HG02938 (cell line): ENCODE results near the gene GRIK1.

Experiments
- ATAC-seq: cut with Tn5 transposase; IDR thresholded peaks from one replicate; pipeline ENCODE4 v1.9.1; 2021; ENCODE audit warnings: mild to moderate bottlenecking, moderate library complexity; ENCODE audit not compliant: unreplicated experiment

GRIK1 gene

DNA sequence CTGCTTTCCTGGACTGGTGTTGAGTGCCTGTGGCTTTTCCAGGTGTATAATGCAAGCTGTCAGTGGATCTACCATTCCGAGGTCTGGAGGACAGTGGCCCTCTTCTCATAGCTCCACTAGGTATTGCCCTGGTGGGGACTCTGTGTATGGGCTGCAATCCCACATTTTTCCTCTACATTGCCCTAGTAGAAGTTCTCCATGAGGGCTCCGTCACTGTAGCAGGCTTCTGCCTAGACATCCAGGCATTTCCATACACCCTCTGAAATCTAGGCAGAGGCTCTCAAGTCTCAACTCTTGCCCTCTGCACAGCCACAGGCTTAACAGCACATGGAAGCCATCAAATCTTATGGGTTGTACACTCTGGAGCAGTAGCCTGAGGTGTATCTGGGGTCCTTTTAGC is 107.6 kb downstream of the GRIK1 start:
- ATAC-seq = no peak

DNA sequence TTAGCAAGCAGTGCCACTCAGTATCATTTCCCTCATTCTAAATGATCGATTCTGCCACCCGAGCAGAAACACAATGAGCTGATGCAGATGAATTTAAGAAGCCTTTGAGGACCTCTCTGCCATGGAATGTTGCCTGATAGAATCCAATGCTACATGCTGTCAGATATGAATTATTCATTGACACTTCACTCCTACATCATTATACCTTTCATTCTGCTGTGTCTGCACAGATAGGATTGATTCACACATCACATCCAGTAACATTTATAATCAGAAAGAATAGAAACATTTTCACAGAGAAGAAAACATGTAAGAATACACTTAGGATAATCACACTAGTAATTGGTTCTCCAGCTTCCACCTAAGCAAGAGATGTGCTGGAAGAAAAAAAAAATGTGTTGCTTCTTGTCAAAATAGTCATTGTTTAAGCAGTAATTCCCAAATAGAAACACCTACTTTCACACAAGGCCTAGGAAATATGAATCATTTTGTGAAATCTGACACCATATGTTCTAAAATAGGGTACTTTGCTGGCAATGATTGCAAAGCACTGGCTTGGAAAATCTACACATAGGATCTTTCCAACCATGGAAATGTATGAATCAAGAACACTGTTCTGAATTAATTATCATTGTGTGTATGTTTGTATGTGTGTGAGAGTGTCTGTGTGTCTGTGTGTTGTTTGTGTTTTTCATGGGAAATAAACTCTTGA is 110.1 kb downstream of the GRIK1 start:
- no peak for ATAC-seq

DNA sequence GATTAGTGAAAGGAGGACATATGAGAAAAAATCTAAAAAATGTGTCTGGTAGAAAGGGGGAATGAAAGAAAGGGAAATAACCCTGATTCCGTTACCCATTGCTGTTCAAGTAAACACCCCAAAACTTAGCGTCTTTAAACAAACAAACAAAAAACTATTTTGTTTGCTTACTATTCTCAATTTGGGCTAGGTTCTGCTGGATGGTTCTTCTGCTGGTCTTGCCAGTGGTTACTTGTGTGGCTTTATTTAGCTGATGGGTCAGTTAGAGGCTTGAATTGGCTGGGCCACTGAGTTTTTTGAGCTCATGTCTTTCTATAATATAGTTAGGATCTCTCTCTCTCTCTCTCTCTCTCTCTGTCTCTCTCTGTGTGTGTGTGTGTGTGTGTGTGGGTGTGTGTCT is 112.1 kb downstream of the GRIK1 start:
- ATAC-seq = no peak

DNA sequence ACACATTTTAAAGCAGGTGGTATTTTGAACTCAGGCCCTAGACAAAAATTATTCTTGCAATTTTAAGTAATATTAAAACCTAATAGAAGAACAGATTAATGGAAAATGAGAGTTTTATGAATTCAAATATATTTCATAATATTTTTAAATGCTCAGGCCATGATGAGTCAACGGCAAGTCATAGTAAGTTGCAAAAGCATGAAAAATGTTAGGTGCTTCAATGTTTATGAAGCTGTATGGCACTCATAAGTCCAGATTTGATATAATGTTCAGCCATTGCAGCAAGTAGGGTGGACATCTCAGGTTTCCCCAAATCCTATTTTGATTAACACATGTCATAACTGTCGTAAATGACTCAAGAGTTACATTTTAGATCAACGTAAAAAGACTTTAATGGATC is 112.6 kb downstream of the GRIK1 start:
- no peak for ATAC-seq

DNA sequence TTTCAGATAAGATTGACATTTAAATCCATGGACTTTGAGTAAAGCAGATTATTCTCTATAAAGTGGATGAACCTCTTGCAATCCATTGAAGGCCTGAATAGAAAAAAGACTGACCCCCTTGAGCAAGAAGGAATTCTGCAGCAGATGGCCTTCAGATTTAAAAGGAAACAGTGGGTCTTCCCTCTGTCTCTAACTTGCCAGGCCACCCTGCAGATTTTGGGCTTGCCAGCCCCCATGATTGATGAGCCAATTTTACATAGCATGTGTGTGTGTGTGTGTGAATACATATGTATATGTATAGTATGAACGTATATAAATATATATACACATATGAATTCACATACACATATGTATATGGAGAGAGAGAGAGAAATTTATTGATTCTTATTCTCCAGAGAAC is 113.4 kb downstream of the GRIK1 start:
- ATAC-seq = no peak

DNA sequence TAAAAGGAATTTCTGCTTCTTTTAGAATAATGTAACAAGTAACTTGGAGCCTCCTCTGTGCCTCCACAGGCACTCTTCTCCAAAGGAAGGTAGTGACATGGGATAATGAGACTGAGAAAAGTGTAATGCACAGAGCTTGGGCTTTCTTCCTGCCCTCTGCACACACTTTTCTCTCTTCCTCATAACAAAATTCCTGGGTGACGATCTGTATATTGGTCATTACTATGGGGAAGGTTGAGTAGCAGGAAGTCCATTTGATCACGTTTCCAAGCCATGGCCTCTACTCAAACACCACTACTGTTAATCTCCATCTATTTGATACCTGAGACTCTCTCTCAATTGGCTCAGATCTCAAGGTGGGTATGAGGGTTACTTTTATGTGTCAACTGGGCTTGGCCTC is 113.9 kb downstream of the GRIK1 start:
- no peak for ATAC-seq

DNA sequence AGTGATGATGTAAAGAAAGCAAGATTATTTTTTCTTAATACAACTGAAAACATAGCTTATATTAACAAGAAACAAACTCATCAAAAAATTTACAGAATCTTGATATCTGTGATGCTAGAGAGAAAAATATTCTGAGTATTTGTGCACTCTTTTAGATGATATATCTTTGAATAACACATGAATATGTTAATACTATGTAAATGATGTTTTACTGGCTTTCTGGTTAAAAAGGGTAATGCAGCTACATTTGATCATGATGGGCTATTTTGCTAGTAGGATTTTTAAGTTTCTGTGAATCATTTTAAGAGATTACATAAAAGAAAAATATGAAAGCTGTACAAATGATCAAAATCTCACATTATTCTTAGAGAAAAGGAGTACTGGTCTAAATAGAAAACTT is 114.5 kb downstream of the GRIK1 start:
- ATAC-seq = no peak

DNA sequence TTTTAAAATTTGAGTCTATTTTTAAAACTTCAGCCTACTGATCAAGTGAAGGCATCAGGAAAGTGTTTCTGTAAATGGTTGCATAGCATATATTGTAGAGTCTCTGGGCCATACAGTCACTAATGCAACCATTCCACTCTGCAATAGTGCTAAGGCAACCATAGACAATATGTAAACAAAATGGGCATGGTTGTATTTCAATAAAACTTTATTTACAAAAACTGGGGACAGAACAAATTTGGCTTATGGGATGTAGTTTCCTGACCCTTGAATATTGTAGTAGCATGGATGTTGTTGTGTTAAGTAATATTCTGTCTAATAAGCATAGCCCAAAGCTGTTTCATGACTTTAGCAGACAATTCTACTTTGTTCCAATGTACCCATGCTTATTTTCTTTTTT is 117.7 kb downstream of the GRIK1 start:
- ATAC-seq = no peak

DNA sequence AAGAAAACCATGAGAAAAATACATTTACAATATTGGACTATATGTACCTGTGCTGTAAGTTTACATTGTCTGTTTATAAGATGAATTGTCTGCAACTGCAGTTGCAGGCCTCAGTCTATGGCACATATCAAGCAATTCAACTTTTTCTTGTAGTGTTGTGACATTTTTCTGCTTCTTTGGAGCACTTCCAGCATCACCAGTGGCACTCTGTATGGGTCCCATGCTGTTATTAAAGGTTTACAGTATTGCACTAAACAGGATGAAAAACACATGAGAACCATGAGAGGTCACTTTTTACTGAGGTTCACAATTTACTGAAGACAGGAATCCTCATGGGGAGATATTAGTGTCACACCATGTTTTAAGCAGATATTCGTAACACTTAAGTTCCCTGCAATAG is 118.6 kb downstream of the GRIK1 start:
- ATAC-seq = no peak

DNA sequence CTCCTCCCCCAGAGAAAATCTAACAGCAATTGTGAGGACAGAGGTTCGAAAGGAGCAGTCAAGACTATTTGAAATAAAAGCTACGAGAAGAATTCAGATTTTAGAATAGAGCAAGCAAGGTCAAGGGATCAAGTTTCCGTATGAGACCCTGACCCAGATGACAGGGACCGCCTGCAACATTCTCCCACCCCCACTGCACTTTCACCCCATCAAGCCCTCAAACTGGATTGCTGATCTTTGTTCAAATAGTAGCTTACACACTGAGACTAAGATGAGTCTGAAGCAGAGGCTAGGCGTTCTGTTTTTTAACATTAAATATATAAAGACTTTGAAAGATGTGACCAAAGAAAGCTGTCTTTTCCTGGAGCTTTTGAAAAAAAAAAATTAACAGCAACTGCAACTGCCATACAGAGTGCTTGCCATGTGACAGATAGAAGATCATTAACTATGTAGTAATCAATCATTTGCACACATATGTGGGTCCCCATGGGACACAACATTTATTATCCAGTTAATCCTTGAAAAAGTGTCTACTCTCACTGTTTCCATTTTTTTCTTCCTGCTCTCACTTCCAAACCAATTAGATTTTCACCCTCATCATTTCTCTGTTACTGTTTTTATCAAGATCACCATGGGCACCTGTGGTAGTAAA is 120.0 kb downstream of the GRIK1 start:
- no peak for ATAC-seq

DNA sequence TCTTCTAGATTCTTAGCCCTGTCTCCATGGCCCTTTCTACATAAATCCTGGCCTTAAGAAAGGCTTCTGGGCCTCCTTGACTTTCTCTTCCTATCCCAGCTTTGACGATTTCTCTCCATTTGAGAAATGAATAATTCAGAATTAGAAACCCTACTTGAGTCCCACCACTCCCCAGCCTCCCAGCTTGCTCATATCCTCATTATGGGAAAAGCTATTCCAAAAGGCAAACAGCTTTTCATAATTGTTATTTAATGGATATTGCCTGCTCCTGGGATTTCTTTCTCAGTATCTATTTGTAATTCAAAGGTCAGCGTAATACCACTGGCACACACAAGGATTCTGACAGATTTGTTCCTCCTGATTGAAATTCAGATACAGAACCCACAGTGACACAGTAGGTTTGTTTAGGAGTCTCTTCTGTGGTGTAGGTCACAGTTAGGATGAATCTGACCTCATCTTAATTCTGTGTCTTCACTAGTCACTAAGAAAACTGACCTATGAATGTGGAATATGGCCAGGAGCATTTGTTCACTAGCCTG is 121.3 kb downstream of the GRIK1 start:
- ATAC-seq = no peak

DNA sequence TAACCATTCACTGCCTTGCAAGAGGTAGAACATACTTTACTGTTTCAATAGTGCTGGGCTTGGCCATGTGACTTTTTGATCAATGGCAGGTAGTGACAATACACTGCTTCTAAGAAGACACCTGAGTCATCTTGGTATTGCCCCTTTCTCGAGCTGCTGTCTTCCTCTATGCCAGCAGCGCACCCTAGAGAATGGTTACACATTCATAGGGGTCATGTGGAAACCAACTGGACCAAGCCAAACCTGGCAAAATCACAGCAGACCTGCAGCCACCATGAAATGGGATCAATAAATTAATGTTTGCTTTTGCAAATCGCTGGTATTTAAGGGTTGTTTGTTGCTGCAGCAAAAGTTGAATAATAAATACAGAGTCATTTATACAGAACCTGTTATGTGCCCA is 122.3 kb downstream of the GRIK1 start:
- ATAC-seq = no peak

DNA sequence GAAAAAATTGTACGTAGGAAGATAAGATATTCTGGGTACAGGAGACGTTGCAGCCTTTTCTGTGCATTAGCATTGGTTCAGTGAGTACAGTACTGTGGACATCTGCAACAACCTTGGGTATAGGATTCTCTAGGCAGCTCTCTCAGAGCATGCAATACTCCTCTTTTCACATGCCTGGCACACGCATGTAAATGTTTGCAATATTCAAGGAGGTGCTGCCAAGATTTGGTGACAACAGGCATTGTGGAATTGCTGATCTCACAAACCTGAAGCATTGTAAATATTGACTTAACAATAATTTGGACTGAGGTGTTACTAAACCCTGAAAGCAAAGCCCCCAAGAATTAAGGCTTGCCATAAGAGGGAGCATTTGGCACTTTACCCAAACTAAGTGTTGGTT is 126.8 kb downstream of the GRIK1 start:
- ATAC-seq = no peak

DNA sequence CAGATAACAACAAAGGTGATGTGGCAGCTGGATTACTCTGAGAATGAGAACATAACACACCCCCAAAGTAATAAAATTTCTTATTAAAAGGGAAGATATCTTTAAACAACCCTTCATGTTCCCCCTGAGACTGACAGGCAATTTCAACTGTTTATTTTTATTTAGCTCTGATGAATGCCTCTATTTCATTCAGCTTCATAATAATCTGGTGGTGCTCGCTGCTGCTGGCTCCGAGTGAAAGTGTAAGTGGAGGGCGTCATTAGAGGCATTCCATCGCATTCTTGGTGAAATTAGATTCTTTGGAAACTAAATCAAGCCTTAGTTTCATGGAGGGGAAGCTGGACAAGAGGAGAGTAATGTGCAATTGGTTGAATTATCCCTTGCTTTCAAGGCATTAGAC is 128.9 kb downstream of the GRIK1 start:
- ATAC-seq = no peak

DNA sequence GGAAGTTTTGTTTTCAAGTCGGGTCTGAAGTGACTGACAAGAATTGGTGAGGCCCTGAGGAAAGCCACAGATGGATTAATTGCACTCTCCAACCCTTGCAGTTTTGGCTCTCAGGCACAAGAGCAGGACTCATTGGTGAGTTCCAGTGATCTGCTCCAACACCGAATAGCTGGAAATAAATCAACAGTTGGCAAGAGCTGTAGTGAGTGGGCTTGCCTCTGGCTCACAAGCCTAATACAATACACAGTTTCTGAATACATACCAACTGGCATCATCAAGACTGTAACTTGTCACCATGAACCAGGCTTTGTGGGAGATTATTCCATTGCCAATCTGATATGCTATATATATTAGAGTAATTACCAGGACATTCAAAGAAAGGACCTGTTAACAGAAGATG is 131.6 kb downstream of the GRIK1 start:
- ATAC-seq = no peak

DNA sequence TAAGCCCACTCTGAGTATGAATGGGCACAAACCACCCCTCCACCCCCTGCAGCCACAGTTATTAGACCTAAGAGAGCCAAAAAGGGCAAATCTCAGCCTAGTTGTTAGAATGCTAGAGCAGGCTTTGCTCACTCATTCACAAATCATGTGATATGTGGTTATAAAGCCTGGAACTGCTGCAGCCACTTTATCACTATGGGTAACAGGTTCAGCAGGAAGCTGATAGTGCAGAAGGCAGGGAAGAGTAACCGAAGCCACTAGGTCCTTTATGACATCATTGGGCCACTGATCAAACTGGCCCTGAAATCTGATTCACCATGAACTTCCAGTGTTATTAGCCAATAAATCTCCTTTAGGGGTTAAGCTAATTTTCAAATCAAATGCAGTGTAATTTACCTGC is 134.7 kb downstream of the GRIK1 start:
- no peak for ATAC-seq

DNA sequence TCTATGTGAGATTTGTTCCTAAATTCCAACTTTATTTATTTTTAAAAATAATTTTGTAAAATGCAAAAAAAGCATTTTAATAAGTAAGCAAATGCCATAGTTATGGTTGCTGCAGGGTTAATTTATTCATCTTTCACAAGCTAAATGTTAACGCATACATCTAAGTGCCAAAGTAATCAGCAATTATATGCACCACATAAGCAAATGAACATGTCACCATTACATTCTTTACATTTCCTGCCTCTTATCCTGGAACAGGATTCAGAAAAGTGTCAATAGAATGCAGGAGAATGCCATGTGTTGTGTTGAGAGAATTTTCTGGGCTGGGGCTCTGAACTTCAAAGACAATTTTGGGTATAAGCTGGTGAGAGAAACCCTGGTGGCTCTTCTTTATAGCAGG is 136.6 kb downstream of the GRIK1 start:
- ATAC-seq = no peak

DNA sequence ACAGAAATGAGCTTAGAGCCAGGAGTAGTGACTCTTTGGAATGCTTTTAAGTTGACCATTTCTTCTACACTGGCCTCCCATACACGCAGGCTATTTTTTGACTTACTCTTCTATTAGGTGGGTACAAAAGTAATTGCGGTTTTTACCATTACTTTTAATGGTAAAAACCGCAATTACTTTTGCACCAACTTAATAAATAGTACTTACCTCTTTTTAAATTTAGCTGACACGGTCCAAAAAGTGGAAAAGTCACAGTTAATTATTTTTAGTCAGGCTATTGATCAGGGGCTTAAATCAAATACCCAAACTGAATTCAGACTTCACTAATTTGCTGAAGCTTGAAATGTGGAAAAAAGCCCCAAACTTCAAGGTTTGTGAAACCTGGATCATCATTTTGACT is 138.7 kb downstream of the GRIK1 start:
- no peak for ATAC-seq

DNA sequence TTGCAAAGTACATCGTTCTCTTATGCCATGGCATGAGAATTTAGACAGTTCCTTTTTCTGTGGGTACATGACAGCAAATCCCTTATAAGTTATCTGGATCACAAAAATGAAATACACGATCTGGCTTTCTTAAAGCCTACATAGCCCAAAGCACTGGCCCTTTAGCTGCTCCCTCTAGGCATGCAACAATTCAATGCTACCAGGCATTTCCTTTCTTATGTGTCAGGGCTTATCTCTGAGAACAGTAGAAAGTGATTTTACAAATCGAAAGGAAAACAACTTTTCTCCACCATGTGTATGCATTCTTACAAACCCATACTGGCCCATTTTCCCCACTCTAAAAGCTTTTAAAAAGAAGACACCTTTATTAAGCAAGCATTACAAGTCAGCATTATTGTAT is 139.7 kb downstream of the GRIK1 start:
- ATAC-seq = no peak

DNA sequence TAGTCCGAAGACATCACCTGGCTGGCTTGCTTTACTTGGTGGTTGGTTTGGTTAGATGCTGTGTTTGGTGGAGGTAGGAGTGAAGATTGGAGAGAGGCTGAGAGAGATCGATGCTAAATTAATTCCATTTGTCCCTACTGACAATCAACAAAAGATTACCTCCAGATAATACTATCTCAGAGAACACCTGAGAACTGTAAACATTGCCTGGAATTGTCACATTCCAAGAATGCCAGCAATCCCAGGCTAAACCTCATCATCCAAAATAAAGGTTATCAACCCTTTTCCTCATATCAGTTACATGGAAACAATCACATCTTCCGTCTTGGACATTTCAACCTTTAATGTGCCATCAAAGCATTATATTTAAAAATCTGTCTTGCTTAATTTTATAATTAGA is 141.0 kb downstream of the GRIK1 start:
- ATAC-seq = no peak

DNA sequence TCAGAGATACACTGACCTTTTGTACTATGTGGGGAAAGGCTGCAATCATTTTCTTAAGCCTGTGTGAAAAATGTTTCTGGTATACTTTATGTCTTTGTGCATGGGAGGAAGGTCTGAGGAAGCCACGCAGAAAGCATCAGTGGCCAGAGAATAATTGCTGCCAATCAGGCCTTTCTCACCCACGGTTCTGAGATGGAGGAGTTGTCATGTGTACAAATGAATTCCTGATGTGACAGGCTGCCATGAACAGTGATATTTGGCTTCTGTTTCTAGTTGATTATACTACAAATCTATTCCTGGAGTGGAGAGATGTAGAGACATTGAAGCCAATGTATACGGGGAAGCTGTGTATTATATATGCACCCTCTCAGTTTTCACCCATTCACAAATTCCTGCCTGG is 142.6 kb downstream of the GRIK1 start:
- ATAC-seq = no peak

DNA sequence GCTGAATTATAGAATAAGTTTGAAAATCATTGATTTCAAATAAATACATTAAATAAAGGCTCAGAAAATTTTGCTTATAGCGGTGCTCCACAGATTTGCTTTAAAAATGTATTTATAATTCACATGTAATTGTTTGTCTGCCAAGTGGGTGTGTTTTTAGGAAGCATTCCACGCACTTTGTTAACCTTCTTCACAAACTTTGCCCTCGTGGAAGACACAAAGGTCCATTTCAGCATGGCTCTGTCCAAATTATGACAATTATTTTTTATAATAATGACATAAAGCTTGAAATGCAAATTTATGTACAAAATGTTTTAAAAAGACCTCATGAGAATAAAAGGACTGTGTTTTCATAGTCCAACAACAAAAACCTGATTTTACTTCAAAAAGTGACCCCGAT is 146.1 kb downstream of the GRIK1 start:
- ATAC-seq = no peak

DNA sequence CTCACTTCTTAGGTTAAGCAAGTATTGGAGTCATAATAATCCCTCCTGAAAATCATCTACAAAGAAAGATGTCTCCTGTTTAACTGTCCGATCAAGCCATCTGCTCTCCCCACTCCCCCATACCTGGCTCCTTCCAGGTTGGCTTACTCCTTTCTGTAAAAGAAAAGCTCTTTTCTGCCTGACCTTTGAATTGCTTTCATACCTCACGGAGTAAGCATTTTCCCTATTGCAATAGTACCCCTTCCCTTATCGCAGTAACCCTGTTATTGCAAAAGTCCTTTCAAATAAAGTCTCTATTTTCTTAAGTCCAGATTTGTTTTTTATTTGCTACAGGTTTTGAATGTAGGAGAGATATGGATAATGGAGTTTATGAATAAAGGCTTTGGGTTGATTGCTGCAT is 150.4 kb downstream of the GRIK1 start:
- ATAC-seq = no peak
